Esophagus muscularis mucosa (tissue), 4 donors: ENCODE measurements around the gene LDB1. TPM values are rescaled to one million over a fixed set of nuclear protein-coding genes. Genes with fewer than 3 reads are reported as not detected.

Experiments used
- DNase-seq: peaks from one replicate; pipeline ENCODE4 v3.0.0-alpha.2; 2017; ENCODE audit errors: extremely low spot score
- H3K27ac ChIP-seq, 4 donors: fragments of 200-600 bp; sonication (generic); replicated peaks in 1 of 4; 1 replicate in 3 of 4; 2 replicates in 1 of 4; pipeline ENCODE4 v1.5.1; 2016 to 2019; ENCODE audit warnings: mild to moderate bottlenecking in 1 of 4
- H3K27me3 ChIP-seq, 4 donors: fragments of 200-600 bp; sonication (generic); one replicate each; pipeline versions ENCODE4 v1.5.1 to v1.6.0; 2016 to 2019
- H3K36me3 ChIP-seq, 4 donors: fragments of 200-600 bp; sonication (generic); one replicate each; pipeline ENCODE4 v1.5.1; 2016 to 2019
- H3K4me1 ChIP-seq, 4 donors: fragments of 200-600 bp; sonication (generic); one replicate each; pipeline ENCODE4 v1.5.1; 2016 to 2019
- H3K4me3 ChIP-seq, 4 donors: fragments of 200-600 bp; sonication (generic); 1 replicate in 2 of 4; 2 replicates in 2 of 4; pipeline ENCODE4 v1.5.1; 2016 to 2019; ENCODE audit warnings: mild to moderate bottlenecking in 4 of 4, moderate library complexity in 1 of 4
- H3K9me3 ChIP-seq, 4 donors: fragments of 200-600 bp; sonication (generic); 1 replicate in 3 of 4; 2 replicates in 1 of 4; pipeline ENCODE4 v1.5.1; 2016 to 2019
- CTCF ChIP-seq, 3 experiments: fragments of 200-600 bp in 2 of 3; fragments of 450-650 bp in 1 of 3; sonication (generic) in 2 of 3; IDR thresholded peaks; one replicate each; pipeline ENCODE4 v1.5.1; 2017 to 2019; ENCODE audit warnings: antibody characterized with exemption in 3 of 3, mild to moderate bottlenecking in 2 of 3, moderate library complexity in 1 of 3
- EP300 ChIP-seq: sonication (generic); formaldehyde crosslinking; IDR thresholded peaks from one replicate; pipeline ENCODE4 v1.6.1; 2017; ENCODE audit warnings: antibody characterized with exemption
- POLR2A ChIP-seq: fragments of 450-650 bp; IDR thresholded peaks from one replicate; pipeline ENCODE4 v1.6.1; 2017; ENCODE audit warnings: antibody characterized with exemption, moderate library complexity, mild to moderate bottlenecking, low read depth
- POLR2AphosphoS5 ChIP-seq, 2 donors: sonication (generic); formaldehyde crosslinking; IDR thresholded peaks; one replicate each; pipeline ENCODE4 v1.6.1; 2017; ENCODE audit warnings: antibody characterized with exemption in 2 of 2
- WGBS: methylation state at CpG from one replicate; pipeline ENCODE4 v1.1.5; 2018; 5-methylcytosine and 5-hydroxymethylcytosine counted together
- intact Hi-C: fragments of 100-400 bp; cut with DNase I; formaldehyde crosslinking; loops from one replicate; pipeline ENCODE4 v1.15.1; 2023
- total RNA-seq, 4 donors: library from RNA; depleted of rRNA; stranded (reverse); fragments of >200 nt; gene quantifications; one replicate each; pipeline versions ENCODE4 v1.1.0 to v1.2.1, GENCODE V29; 2016

Gene LDB1
- total RNA-seq, 4 donors from 2014 or later: 59.4 to 79.7 (median 65.6) TPM

- WGBS: 79% methylated on average over 3 of the region's 3 CpGs
- intact Hi-C loops: no loop called here
- Histone ChIP-seq H3K9me3 (no peaks in the 10 kb centered on the region), H3K4me1 (no peaks in the 10 kb centered on the region), H3K36me3 (no peaks in the 10 kb centered on the region), H3K27ac (no peak overlapping the region), H3K4me3 (no peak overlapping the region), H3K27me3 (no peaks in the 10 kb centered on the region)
- no peak for TF ChIP-seq POLR2AphosphoS5 (IDR thresholded peaks at IDR 0.05)
- TF ChIP-seq EP300: no peak
- no peak for TF ChIP-seq POLR2A
- no peak for DNase-seq
These were observed 34.8 kb downstream of the LDB1 start for GRCh38 chr10:102085336-102085735.

GRCh38 chr10:102083541-102083940 is 36.6 kb downstream of the LDB1 start:
- WGBS: 92% methylated on average over 3 of the region's 3 CpGs
- Histone ChIP-seq H3K27me3 (no peaks in the 10 kb centered on the region), H3K9me3 (no peaks in the 10 kb centered on the region), H3K36me3 (no peaks in the 10 kb centered on the region), H3K4me3 (no peak overlapping the region), H3K27ac (no peak overlapping the region), H3K4me1 (no peaks in the 10 kb centered on the region)
- intact Hi-C loops: no loop called here
- TF ChIP-seq POLR2A: no peak
- TF ChIP-seq EP300: no peak
- TF ChIP-seq CTCF (IDR thresholded peaks at IDR 0.05): no peak
- TF ChIP-seq POLR2AphosphoS5 (IDR thresholded peaks at IDR 0.05): no peak
- no peak for DNase-seq

- H3K27me3 ChIP-seq: no peaks in the 10 kb centered on the region
- TF ChIP-seq POLR2AphosphoS5 (IDR thresholded peaks at IDR 0.05): no peak
- TF ChIP-seq CTCF (IDR thresholded peaks at IDR 0.05): peak in 2 of 3 experiments; percentile 85 to 88
These were observed 47.3 kb downstream of the LDB1 start for GRCh38 chr10:102072673-102073527.

GRCh38 chr10:102069071-102069470 is 51.1 kb downstream of the LDB1 start:
- TF ChIP-seq POLR2A (no peak), POLR2AphosphoS5 (IDR thresholded peaks at IDR 0.05) (no peak), EP300 (no peak), CTCF (IDR thresholded peaks at IDR 0.05) (no peak)
- intact Hi-C loops: loop anchor here (2.0 kb wide), 1 partner anchor 44 kb away; no protein-coding TSS in a partner anchor
- Histone ChIP-seq H3K27ac (no peak overlapping the region), H3K9me3 (no peaks in the 10 kb centered on the region), H3K4me3 (no peak overlapping the region), H3K27me3 (no peaks in the 10 kb centered on the region), H3K36me3 (peaks cover 0 to 24% (median 17%) of the 10 kb centered on the region in 4 donors), H3K4me1 (peaks cover 32 to 51% (median 43%) of the 10 kb centered on the region in 4 donors)
- no peak for DNase-seq

More at GRCh38 chr10:102072673-102073527, 47.3 kb downstream of the LDB1 start:
- peaks cover 0 to 15% (median 4%) of the 10 kb centered on the region in 4 donors for H3K36me3 ChIP-seq
- no peak overlapping the region for H3K27ac ChIP-seq
- 72% methylated on average over 4 of the region's 4 CpGs for WGBS
- DNase-seq: peak; percentile 94
- no peak overlapping the region for H3K4me3 ChIP-seq
- no peaks in the 10 kb centered on the region for H3K9me3 ChIP-seq
- intact Hi-C loops: no loop called here
- peaks cover 11 to 23% (median 18%) of the 10 kb centered on the region in 4 donors for H3K4me1 ChIP-seq

GRCh38 chr10:102068216-102068615 is 52.0 kb downstream of the LDB1 start:
- TF ChIP-seq POLR2AphosphoS5 (IDR thresholded peaks at IDR 0.05) (no peak), EP300 (no peak), CTCF (IDR thresholded peaks at IDR 0.05) (no peak), POLR2A (no peak)
- Histone ChIP-seq H3K4me3 (no peak overlapping the region), H3K27me3 (no peaks in the 10 kb centered on the region), H3K27ac (no peak overlapping the region), H3K36me3 (peaks cover 0 to 24% (median 17%) of the 10 kb centered on the region in 4 donors), H3K9me3 (no peaks in the 10 kb centered on the region), H3K4me1 (peaks cover 32 to 51% (median 43%) of the 10 kb centered on the region in 4 donors)
- intact Hi-C loops: loop anchor here (2.0 kb wide), 1 partner anchor 45 kb away; no protein-coding TSS in a partner anchor
- DNase-seq: no peak
- 0% methylated on average over 1 of the region's 1 CpG for WGBS
